DOHH2 (cell line): ENCODE results near the gene PKIG.

Experiments
- H3F3A ChIP-seq: fragments of 200-600 bp; sonication (generic), shearing (Covaris generic); 2 replicates; pipeline ENCODE4 v1.6.0; 2016; ENCODE audit warnings: antibody characterized with exemption, mild to moderate bottlenecking; ENCODE audit not compliant: control insufficient read depth, insufficient read depth
- H3K27ac ChIP-seq: fragments of 200-600 bp; sonication (generic); 2 replicates; pipeline ENCODE4 v1.5.1; 2014; ENCODE audit warnings: low read depth, mild to moderate bottlenecking, low read length, moderate library complexity
- H3K27me3 ChIP-seq: fragments of 200-600 bp; sonication (generic); 2 replicates; pipeline ENCODE4 v1.6.1; 2014; ENCODE audit warnings: mild to moderate bottlenecking, low read length, mixed read lengths; ENCODE audit not compliant: control insufficient read depth
- H3K36me3 ChIP-seq: fragments of 200-600 bp; sonication (generic); 2 replicates; pipeline ENCODE4 v1.6.1; 2014; ENCODE audit warnings: mild to moderate bottlenecking, low read length, moderate library complexity, mixed read lengths; ENCODE audit not compliant: control insufficient read depth
- H3K4me1 ChIP-seq: fragments of 200-600 bp; sonication (generic); 2 replicates; pipeline ENCODE4 v1.6.1; 2014; ENCODE audit warnings: mild to moderate bottlenecking, low read length, mixed read lengths; ENCODE audit not compliant: control insufficient read depth
- H3K4me2 ChIP-seq: fragments of 200-600 bp; sonication (generic); 2 replicates; pipeline ENCODE4 v1.6.0; 2014; ENCODE audit warnings: mild to moderate bottlenecking, low read length, moderate library complexity
- H3K4me3 ChIP-seq: fragments of 200-600 bp; sonication (generic); 2 replicates; pipeline ENCODE4 v1.5.1; 2014; ENCODE audit warnings: mild to moderate bottlenecking, low read length, mixed read lengths
- H3K79me2 ChIP-seq: fragments of 200-600 bp; sonication (generic); 2 replicates; pipeline ENCODE4 v1.6.1; 2014; ENCODE audit warnings: mild to moderate bottlenecking, low read length, mixed read lengths; ENCODE audit not compliant: control insufficient read depth
- H3K9me2 ChIP-seq: fragments of 200-600 bp; sonication (generic); replicated peaks from 2 replicates; pipeline ENCODE4 v1.6.1; 2014; ENCODE audit warnings: mild to moderate bottlenecking, low read length, mixed read lengths; ENCODE audit not compliant: control insufficient read depth
- H3K9me3 ChIP-seq: fragments of 200-600 bp; sonication (generic); 2 replicates; pipeline ENCODE4 v1.6.1; 2014; ENCODE audit warnings: antibody characterized with exemption, low read length, mixed read lengths; ENCODE audit not compliant: control insufficient read depth, insufficient read depth
- H4K20me1 ChIP-seq: fragments of 200-600 bp; sonication (generic); 2 replicates; pipeline ENCODE4 v1.6.0; 2014; ENCODE audit warnings: low read depth, mild to moderate bottlenecking, antibody characterized with exemption, low read length, moderate library complexity; ENCODE audit not compliant: control insufficient read depth, insufficient read depth
- EZH2phosphoT487 ChIP-seq: fragments of 200-600 bp; sonication (generic); IDR thresholded peaks from 2 replicates; pipeline ENCODE4 v1.6.1; 2017; ENCODE audit warnings: borderline replicate concordance, mild to moderate bottlenecking, antibody characterized with exemption, low read length, moderate library complexity, mixed read lengths
- TF ChIP-seq, protein P1 (sequence below): fragments of 200-600 bp; sonication (generic); IDR thresholded peaks from one replicate; pipeline ENCODE4 v1.5.1; 2014; ENCODE audit warnings: antibody characterized with exemption, mild to moderate bottlenecking, low read depth, low read length; ENCODE audit not compliant: poor library complexity, severe bottlenecking

Gene PKIG

DNA sequence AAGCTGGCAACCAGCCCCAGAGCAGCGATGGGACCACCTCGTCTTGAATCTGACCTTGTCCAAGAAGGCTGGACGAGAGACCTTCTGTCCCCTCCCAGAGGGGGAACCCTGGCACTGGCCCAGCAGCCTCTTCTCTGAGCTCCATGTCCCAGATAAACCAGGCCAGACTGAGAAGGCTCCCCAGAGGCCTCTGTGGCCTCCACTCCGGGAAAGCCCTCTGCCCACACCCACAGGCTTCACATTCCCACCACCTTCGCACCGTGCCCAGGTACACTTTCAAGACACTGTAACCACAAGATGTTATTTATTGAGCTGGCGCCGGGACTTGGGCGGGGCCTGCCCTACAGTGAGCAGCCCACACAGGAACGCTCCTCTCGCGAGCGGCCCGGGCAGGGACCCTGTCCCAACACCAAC lies 35.9 kb downstream of the PKIG start:
- H3K27me3 ChIP-seq: no peaks in the 10 kb centered on the region
- peaks cover 19% of the 10 kb centered on the region for H3K4me1 ChIP-seq
- H3F3A ChIP-seq: peaks cover 4% of the 10 kb centered on the region; the same call in 1 of the 2 replicates
- TF ChIP-seq EZH2phosphoT487: no peak
- TF ChIP-seq, protein P1, sequence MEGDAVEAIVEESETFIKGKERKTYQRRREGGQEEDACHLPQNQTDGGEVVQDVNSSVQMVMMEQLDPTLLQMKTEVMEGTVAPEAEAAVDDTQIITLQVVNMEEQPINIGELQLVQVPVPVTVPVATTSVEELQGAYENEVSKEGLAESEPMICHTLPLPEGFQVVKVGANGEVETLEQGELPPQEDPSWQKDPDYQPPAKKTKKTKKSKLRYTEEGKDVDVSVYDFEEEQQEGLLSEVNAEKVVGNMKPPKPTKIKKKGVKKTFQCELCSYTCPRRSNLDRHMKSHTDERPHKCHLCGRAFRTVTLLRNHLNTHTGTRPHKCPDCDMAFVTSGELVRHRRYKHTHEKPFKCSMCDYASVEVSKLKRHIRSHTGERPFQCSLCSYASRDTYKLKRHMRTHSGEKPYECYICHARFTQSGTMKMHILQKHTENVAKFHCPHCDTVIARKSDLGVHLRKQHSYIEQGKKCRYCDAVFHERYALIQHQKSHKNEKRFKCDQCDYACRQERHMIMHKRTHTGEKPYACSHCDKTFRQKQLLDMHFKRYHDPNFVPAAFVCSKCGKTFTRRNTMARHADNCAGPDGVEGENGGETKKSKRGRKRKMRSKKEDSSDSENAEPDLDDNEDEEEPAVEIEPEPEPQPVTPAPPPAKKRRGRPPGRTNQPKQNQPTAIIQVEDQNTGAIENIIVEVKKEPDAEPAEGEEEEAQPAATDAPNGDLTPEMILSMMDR: no peak
- peak overlapping the region; percentile 40 for H3K27ac ChIP-seq
- H3K9me2 ChIP-seq: no peaks in the 10 kb centered on the region
- H3K36me3 ChIP-seq: peaks cover 88% of the 10 kb centered on the region
- H4K20me1 ChIP-seq: no peaks in the 10 kb centered on the region
- H3K79me2 ChIP-seq: no peaks in the 10 kb centered on the region
- no peak overlapping the region for H3K4me2 ChIP-seq
- peaks cover 10% of the 10 kb centered on the region; the same call in 1 of the 2 replicates for H3K9me3 ChIP-seq
- no peak overlapping the region for H3K4me3 ChIP-seq

DNA sequence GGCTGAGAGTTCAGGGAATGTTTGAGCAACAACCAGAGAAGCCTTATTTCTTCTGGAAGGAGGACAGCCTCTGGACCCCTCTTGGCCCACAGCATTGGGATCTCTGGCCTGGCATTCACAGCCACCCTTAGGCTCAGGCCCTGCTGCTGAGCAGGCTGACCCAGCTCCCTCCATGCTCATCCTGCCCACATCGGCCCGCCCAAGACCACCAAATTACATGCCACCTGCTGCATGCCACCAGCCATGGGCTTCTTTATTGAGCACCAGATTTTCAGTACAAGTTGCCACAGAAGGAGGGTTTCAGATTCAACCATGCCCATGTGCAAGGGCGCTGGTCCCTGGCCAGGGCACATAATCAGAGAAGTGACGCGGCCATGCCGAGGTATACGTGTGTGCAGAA lies 36.9 kb downstream of the PKIG start:
- Histone ChIP-seq H3K9me2 (no peaks in the 10 kb centered on the region), H3K79me2 (no peaks in the 10 kb centered on the region), H3K27ac (no peak overlapping the region), H4K20me1 (no peaks in the 10 kb centered on the region), H3K27me3 (no peaks in the 10 kb centered on the region), H3K4me1 (peaks cover 19% of the 10 kb centered on the region), H3K9me3 (peaks cover 12% of the 10 kb centered on the region; the same call in 1 of the 2 replicates), H3K4me2 (no peak overlapping the region), H3K4me3 (no peak overlapping the region), H3K36me3 (peaks cover 81% of the 10 kb centered on the region), H3F3A (peaks cover 4% of the 10 kb centered on the region; the same call in 1 of the 2 replicates)
- TF ChIP-seq, protein P1: no peak
- no peak for TF ChIP-seq EZH2phosphoT487

DNA sequence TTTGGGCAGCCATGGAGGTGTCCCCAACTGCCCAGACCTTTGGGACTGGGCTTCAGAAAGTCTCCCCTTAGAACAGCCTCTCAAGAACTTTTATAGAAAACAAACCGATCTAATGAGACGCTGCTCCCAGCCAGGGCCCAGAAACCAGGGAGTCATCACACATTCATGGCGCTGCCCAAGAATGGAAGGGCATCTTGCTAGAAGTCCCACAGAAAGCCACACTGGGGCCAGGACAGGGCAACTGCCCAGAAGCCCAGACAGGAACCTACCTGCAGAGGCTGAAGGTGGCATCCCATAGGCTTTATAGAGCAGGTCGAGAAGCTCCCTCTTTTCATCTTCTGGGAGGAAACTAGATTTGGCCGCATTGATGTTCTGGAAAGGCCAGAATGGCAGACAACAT lies 37.7 kb downstream of the PKIG start:
- Histone ChIP-seq H3K4me3 (no peak overlapping the region), H3K9me3 (peaks cover 12% of the 10 kb centered on the region; the same call in 1 of the 2 replicates), H3F3A (peaks cover 4% of the 10 kb centered on the region; the same call in 1 of the 2 replicates), H4K20me1 (no peaks in the 10 kb centered on the region), H3K4me2 (no peak overlapping the region), H3K79me2 (no peaks in the 10 kb centered on the region), H3K36me3 (peaks cover 78% of the 10 kb centered on the region), H3K27me3 (no peaks in the 10 kb centered on the region), H3K27ac (no peak overlapping the region), H3K9me2 (no peaks in the 10 kb centered on the region), H3K4me1 (peaks cover 19% of the 10 kb centered on the region)
- no peak for TF ChIP-seq EZH2phosphoT487
- TF ChIP-seq, protein P1: no peak
